ENCODE data around the gene HERC5. TPM values are rescaled to one million over a fixed set of nuclear protein-coding genes. Genes with fewer than 3 reads are reported as not detected.

The HERC5 gene
- total and polyA plus RNA-seq, 7 donors = 1.4 to 7.5 (median 5.0) TPM

DNA sequence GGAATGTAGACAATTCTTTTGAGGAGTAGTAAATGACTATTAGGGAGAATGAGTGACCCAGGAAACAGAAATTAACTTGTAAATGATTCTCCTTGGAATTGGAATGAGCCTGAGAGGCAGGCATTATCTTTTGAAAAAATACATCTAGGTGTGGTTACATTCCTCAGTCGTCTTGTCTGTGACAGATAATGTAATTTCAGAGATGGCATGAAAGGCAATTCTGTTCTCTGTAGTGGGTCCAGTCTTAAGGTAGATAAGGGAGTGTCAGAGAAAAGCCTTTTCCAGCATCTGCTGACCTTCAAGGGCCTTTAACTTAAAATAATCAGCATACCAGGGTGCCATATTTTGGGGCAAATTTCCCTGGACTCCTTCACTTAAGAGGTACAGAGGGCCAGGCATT lies 43.1 kb upstream of the HERC5 start:
- intact Hi-C loops (cut with DNase I) = no loop called here
- Histone ChIP-seq H3K36me3 (no peaks in the 10 kb centered on the region), H3K4me3 (no peak overlapping the region), H3K27ac (no peak overlapping the region), H3K4me1 (no peaks in the 10 kb centered on the region), H3K9me3 (no peaks in the 10 kb centered on the region), H3K27me3 (no peaks in the 10 kb centered on the region)
- WGBS, 2 donors = 33 to 76% methylated on average over 1 of the region's 1 CpG
- no peak for DNase-seq
- TF ChIP-seq POLR2A (IDR thresholded peaks at IDR 0.05) (no peak), POLR2AphosphoS5 (IDR thresholded peaks at IDR 0.05) (no peak), EP300 (IDR thresholded peaks at IDR 0.05) (no peak)
- TF ChIP-seq, protein P1, sequence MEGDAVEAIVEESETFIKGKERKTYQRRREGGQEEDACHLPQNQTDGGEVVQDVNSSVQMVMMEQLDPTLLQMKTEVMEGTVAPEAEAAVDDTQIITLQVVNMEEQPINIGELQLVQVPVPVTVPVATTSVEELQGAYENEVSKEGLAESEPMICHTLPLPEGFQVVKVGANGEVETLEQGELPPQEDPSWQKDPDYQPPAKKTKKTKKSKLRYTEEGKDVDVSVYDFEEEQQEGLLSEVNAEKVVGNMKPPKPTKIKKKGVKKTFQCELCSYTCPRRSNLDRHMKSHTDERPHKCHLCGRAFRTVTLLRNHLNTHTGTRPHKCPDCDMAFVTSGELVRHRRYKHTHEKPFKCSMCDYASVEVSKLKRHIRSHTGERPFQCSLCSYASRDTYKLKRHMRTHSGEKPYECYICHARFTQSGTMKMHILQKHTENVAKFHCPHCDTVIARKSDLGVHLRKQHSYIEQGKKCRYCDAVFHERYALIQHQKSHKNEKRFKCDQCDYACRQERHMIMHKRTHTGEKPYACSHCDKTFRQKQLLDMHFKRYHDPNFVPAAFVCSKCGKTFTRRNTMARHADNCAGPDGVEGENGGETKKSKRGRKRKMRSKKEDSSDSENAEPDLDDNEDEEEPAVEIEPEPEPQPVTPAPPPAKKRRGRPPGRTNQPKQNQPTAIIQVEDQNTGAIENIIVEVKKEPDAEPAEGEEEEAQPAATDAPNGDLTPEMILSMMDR (IDR thresholded peaks at IDR 0.05) = no peak

DNA sequence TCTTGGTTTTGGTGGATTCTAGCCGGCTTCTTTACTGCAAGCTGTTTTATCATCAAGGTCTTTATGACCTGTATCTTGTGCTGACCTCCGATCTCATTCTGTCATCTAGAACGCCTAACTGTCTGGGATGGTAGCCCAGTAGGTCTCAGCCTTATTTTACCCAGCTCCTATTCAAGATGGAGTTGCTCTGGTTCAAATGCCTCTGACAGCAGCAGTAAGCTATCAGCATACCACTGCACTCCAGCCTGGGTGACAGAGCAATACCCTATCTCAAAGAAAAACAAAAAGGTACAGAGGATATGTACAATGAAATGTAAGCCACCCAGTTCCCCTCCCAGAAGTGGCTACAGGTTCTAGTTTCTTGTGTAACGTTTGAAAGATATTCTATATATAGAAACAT lies 42.2 kb upstream of the HERC5 start:
- Histone ChIP-seq H3K4me3 (no peak overlapping the region), H3K9me3 (no peaks in the 10 kb centered on the region), H3K27me3 (no peaks in the 10 kb centered on the region), H3K27ac (no peak overlapping the region), H3K36me3 (no peaks in the 10 kb centered on the region), H3K4me1 (no peaks in the 10 kb centered on the region)
- TF ChIP-seq, protein P1 (IDR thresholded peaks at IDR 0.05) = no peak
- no peak for TF ChIP-seq POLR2A (IDR thresholded peaks at IDR 0.05)
- 91 to 92% methylated on average over 4 of the region's 4 CpGs for WGBS, 2 donors
- DNase-seq = no peak
- intact Hi-C loops (cut with DNase I) = no loop called here

- H3K9me3 ChIP-seq = no peaks in the 10 kb centered on the region
- no peaks in the 10 kb centered on the region for H3K36me3 ChIP-seq
- WGBS, 2 donors = 43 to 75% methylated on average over 2 of the region's 2 CpGs
- intact Hi-C loops (cut with DNase I) = no loop called here
- no peaks in the 10 kb centered on the region for H3K27me3 ChIP-seq
- H3K27ac ChIP-seq = no peak overlapping the region
- no peaks in the 10 kb centered on the region for H3K4me1 ChIP-seq
- no peak for DNase-seq
- no peak overlapping the region for H3K4me3 ChIP-seq
- TF ChIP-seq, protein P1 (IDR thresholded peaks at IDR 0.05) = no peak
- no peak for TF ChIP-seq POLR2AphosphoS5 (IDR thresholded peaks at IDR 0.05)
- no peak for TF ChIP-seq POLR2A (IDR thresholded peaks at IDR 0.05)
- TF ChIP-seq EP300 (IDR thresholded peaks at IDR 0.05) = no peak
Observed at GRCh38 chr4:88415982-88416381, 40.9 kb upstream of the HERC5 start.

- Histone ChIP-seq H3K9me3 (no peaks in the 10 kb centered on the region), H3K36me3 (no peaks in the 10 kb centered on the region), H3K27ac (no peak overlapping the region), H3K4me1 (no peaks in the 10 kb centered on the region), H3K27me3 (no peaks in the 10 kb centered on the region), H3K4me3 (no peak overlapping the region)
- DNase-seq = no peak
- TF ChIP-seq, protein P1 (IDR thresholded peaks at IDR 0.05) = no peak
- no peak for TF ChIP-seq POLR2A (IDR thresholded peaks at IDR 0.05)
- no peak for TF ChIP-seq POLR2AphosphoS5 (IDR thresholded peaks at IDR 0.05)
- TF ChIP-seq EP300 (IDR thresholded peaks at IDR 0.05) = no peak
- WGBS, 2 donors = 77 to 87% methylated on average over 3 of the region's 3 CpGs
- intact Hi-C loops (cut with DNase I) = no loop called here
Observed at GRCh38 chr4:88418411-88418810, 38.5 kb upstream of the HERC5 start.

- Histone ChIP-seq H3K4me3 (no peak overlapping the region), H3K36me3 (no peaks in the 10 kb centered on the region), H3K27ac (no peak overlapping the region), H3K9me3 (no peaks in the 10 kb centered on the region), H3K4me1 (no peaks in the 10 kb centered on the region), H3K27me3 (no peaks in the 10 kb centered on the region)
- WGBS, 2 donors = 77 to 79% methylated on average over 5 of the region's 5 CpGs
- DNase-seq = no peak
- intact Hi-C loops (cut with DNase I) = no loop called here
- no peak for TF ChIP-seq EP300 (IDR thresholded peaks at IDR 0.05)
- TF ChIP-seq POLR2A (IDR thresholded peaks at IDR 0.05) = no peak
- TF ChIP-seq, protein P1 (IDR thresholded peaks at IDR 0.05) = no peak
- TF ChIP-seq POLR2AphosphoS5 (IDR thresholded peaks at IDR 0.05) = no peak
Observed at GRCh38 chr4:88419874-88420273, 37.0 kb upstream of the HERC5 start.

All from sigmoid colon (tissue), 7 donors.